B cell (primary cell): ENCODE data around the gene FLNB.

Experiments
- CTCF ChIP-seq: fragments of 200-600 bp; IDR thresholded peaks from one replicate; pipeline ENCODE4 v1.8.0; 2022; ENCODE audit warnings: antibody characterized with exemption, mild to moderate bottlenecking
- EZH2 ChIP-seq: IDR thresholded peaks from 2 replicates; pipeline ENCODE4 v1.6.1; 2012; ENCODE audit warnings: borderline replicate concordance, low read depth, mild to moderate bottlenecking, moderate library complexity, low read length; ENCODE audit not compliant: insufficient read depth, poor library complexity, severe bottlenecking

GRCh38 chr3:58132850-58133249 is 124.6 kb downstream of the FLNB start:
- no peak for TF ChIP-seq CTCF
- no peak for TF ChIP-seq EZH2
